SK-N-SH (cell line): Measurements from ENCODE around the gene UGT1A3. TPM values are rescaled to one million over a fixed set of nuclear protein-coding genes. Genes with fewer than 3 reads are reported as not detected.
"Not testable (repeated sequence)": the region's sequence is repeated elsewhere in the genome, so short reads cannot be mapped to it uniquely, and the experiment has no call there.

Experiments used
- CTCF ChIA-PET: fragments of 300-600, 350-600 bp; formaldehyde crosslinking; extraction: SDS; loops from one replicate; lab custom pipeline; 2021; lab: Yijun Ruan, JAX
- POLR2A ChIA-PET: fragments of 350-600 bp; sonication (Branson Sonifier 250); formaldehyde crosslinking; extraction: SDS; loops from one replicate; lab custom pipeline; 2020; ENCODE audit warnings: antibody characterized with exemption, inconsistent platforms; lab: Yijun Ruan, JAX
- DNase-seq: peaks from one replicate; pipeline ENCODE4 v3.0.0; 2012
- H2AFZ ChIP-seq: fragments of 200-600 bp; sonication (generic); 2 replicates; pipeline ENCODE4 v1.8.1; 2016; ENCODE audit warnings: antibody characterized with exemption, mild to moderate bottlenecking, low read depth
- H3F3A ChIP-seq: fragments of 200-600 bp; sonication (generic); replicated peaks from 2 replicates; pipeline ENCODE3; 2016; ENCODE audit warnings: antibody characterized with exemption, mild to moderate bottlenecking; ENCODE audit not compliant: insufficient read depth
- H3K27ac ChIP-seq, 2 experiments: fragments of 200-500 bp in 1 of 2; fragments of 200-600 bp in 1 of 2; sonication (Bioruptor generic) in 1 of 2; sonication (generic), shearing (Covaris generic) in 1 of 2; 2 replicates each; pipeline versions ENCODE4 v1.5.1 to v1.6.1; 2014 to 2016; ENCODE audit warnings: low read depth in 2 of 2, inconsistent platforms in 1 of 2, low read length in 1 of 2, mild to moderate bottlenecking in 1 of 2, mixed read lengths in 1 of 2
- H3K27me3 ChIP-seq: fragments of 200-600 bp; sonication (generic), shearing (Covaris generic); 2 replicates; pipeline ENCODE4 v1.6.1; 2016; ENCODE audit warnings: mixed run types; ENCODE audit not compliant: insufficient read depth
- H3K36me3 ChIP-seq, 2 experiments: fragments of 200-500 bp in 1 of 2; fragments of 200-600 bp in 1 of 2; sonication (Bioruptor generic) in 1 of 2; sonication (generic) in 1 of 2; replicated peaks in 1 of 2; 2 replicates each; pipeline versions ENCODE3 to v1.5.1; 2014 to 2016; ENCODE audit warnings: low read length in 1 of 2, mild to moderate bottlenecking in 1 of 2; ENCODE audit not compliant: insufficient read depth in 2 of 2, control insufficient read depth in 1 of 2
- H3K4me1 ChIP-seq, 2 experiments: fragments of 200-500 bp in 1 of 2; fragments of 200-600 bp in 1 of 2; sonication (Bioruptor generic) in 1 of 2; sonication (generic), shearing (Covaris generic) in 1 of 2; 2 replicates each; pipeline versions ENCODE4 v1.5.1 to v1.6.1; 2014 to 2016; ENCODE audit warnings: low read depth in 1 of 2, low read length in 1 of 2, mixed run types in 1 of 2; ENCODE audit not compliant: insufficient read depth in 2 of 2, control insufficient read depth in 1 of 2
- H3K4me2 ChIP-seq: fragments of 200-600 bp; sonication (generic), shearing (Covaris generic); 2 replicates; pipeline ENCODE4 v1.6.1; 2017; ENCODE audit warnings: mixed run types
- H3K4me3 ChIP-seq, 2 experiments: fragments of 200-500 bp in 1 of 2; fragments of 200-600 bp in 1 of 2; sonication (Bioruptor generic) in 1 of 2; sonication (generic), shearing (Covaris generic) in 1 of 2; 2 replicates each; pipeline versions ENCODE4 v1.5.1 to v1.8.1; 2014 to 2016; ENCODE audit warnings: low read depth in 2 of 2, inconsistent platforms in 1 of 2, low read length in 1 of 2, mild to moderate bottlenecking in 1 of 2, mixed read lengths in 1 of 2, moderate library complexity in 1 of 2
- H3K79me2 ChIP-seq: fragments of 200-600 bp; sonication (generic); 2 replicates; pipeline ENCODE4 v1.8.1; 2017; ENCODE audit warnings: mild to moderate bottlenecking; ENCODE audit not compliant: insufficient read depth
- H3K9ac ChIP-seq: fragments of 200-600 bp; sonication (generic); 2 replicates; pipeline ENCODE4 v1.6.1; 2017; ENCODE audit warnings: mixed run types
- H3K9me2 ChIP-seq: fragments of 200-600 bp; sonication (generic); 2 replicates; pipeline ENCODE4 v1.6.1; 2017; ENCODE audit warnings: mixed run types
- H3K9me3 ChIP-seq: fragments of 200-600 bp; sonication (generic); 2 replicates; pipeline ENCODE4 v1.6.1; 2017; ENCODE audit warnings: mixed run types, mild to moderate bottlenecking, moderate library complexity
- H4K20me1 ChIP-seq: fragments of 200-600 bp; sonication (generic); 2 replicates; pipeline ENCODE4 v1.6.1; 2017; ENCODE audit warnings: mild to moderate bottlenecking, mixed run types; ENCODE audit not compliant: insufficient read depth
- CTCF ChIP-seq: fragments of 200-600 bp; sonication (generic); IDR thresholded peaks from 2 replicates; pipeline ENCODE4 v1.6.1; 2017; ENCODE audit warnings: antibody characterized with exemption, mild to moderate bottlenecking, moderate library complexity
- PBX3 ChIP-seq: IDR thresholded peaks from 2 replicates; pipeline ENCODE4; 2012
- TCF12 ChIP-seq: IDR thresholded peaks from 2 replicates; pipeline ENCODE4 v1.4.0; 2012
- YY1 ChIP-seq: IDR thresholded peaks from 2 replicates; pipeline ENCODE4 v1.4.0; 2012; ENCODE audit warnings: low read depth, mild to moderate bottlenecking
- ZBTB33 ChIP-seq: IDR thresholded peaks from 2 replicates; pipeline ENCODE4 v1.4.0; 2012; ENCODE audit warnings: low read depth, borderline replicate concordance
- WGBS: methylation state at CpG from one replicate; pipeline ENCODE4 v1.1.6; 2017; ENCODE audit warnings: low lambda C conversion rate; 5-methylcytosine and 5-hydroxymethylcytosine counted together
- polyA plus RNA-seq, 3 experiments: library from polyadenylated mRNA; depleted of rRNA; stranded (reverse); fragments of >200 nt; gene quantifications; 2 replicates each; pipeline ENCODE4 v1.2.3, GENCODE V29; 2012
- TF ChIP-seq, protein P1 (sequence below): IDR thresholded peaks from 2 replicates; pipeline ENCODE4 v1.4.0; 2012; ENCODE audit warnings: low read depth, borderline replicate concordance

UGT1A3 gene
- polyA plus RNA-seq, 1 of the 3 experiments (the other 2 are of a cell fraction), result not detected

DNA sequence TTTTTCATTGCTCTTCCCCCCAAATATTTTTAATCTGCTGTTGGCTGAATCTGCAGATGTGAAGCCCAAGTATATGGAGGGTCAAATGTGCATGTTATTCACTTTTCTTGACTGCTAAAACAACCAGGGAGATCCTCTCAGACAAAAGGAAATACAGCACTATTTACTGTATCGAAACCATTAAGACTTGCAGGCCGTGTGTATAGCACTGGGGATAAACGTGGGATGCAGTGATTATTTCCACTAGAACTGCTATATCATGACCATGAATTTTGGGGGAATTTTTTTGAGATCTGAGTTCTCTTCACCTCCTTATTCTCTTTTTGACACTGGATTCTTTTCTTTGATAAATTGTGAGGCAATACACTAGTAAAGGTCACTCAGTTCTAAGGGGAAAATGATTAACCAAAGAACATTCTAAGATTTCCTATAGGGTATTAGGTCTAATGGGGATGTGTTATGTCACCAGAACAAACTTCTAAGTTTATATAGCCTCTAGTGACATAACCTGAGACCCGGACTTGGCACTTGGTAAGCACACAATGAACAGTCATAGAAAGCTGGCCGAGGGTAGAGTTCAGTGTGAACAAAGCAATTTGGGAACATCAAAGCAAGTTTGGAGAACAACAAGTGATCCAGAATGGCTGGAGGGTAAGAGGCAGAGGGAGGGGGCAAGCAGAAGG is 16.4 kb downstream of the UGT1A3 start (continued):
- TF ChIP-seq TCF12 (no peak), PBX3 (no peak), YY1 (no peak), ZBTB33 (no peak), CTCF (no peak)
- TF ChIP-seq, protein P1, sequence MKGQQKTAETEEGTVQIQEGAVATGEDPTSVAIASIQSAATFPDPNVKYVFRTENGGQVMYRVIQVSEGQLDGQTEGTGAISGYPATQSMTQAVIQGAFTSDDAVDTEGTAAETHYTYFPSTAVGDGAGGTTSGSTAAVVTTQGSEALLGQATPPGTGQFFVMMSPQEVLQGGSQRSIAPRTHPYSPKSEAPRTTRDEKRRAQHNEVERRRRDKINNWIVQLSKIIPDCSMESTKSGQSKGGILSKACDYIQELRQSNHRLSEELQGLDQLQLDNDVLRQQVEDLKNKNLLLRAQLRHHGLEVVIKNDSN, result no peak

- H3K4me3 ChIP-seq, H3K79me2 ChIP-seq, H3K9me3 ChIP-seq, H3K4me1 ChIP-seq, H3K27ac ChIP-seq, H3K9me2 ChIP-seq, DNase-seq, H4K20me1 ChIP-seq, H3F3A ChIP-seq, POLR2A ChIA-PET, H3K27me3 ChIP-seq, H2AFZ ChIP-seq, H3K36me3 ChIP-seq, H3K9ac ChIP-seq, H3K4me2 ChIP-seq: not testable (repeated sequence)
- 9% methylated on average over 2 of the region's 2 CpGs for WGBS
- CTCF ChIA-PET, result interaction anchor here (1.9 kb wide), 1 partner anchor 34 kb away, joined by 6 read pairs; no protein-coding TSS in a partner anchor
These were observed 17.0 kb downstream of the UGT1A3 start for GRCh38 chr2:233745838-233746237.
